ENCODE results near the gene CDC42EP4.
"Not testable (repeated sequence)": the region's sequence is repeated elsewhere in the genome, so short reads cannot be mapped to it uniquely, and the experiment has no call there.

CDC42EP4 gene

DNA sequence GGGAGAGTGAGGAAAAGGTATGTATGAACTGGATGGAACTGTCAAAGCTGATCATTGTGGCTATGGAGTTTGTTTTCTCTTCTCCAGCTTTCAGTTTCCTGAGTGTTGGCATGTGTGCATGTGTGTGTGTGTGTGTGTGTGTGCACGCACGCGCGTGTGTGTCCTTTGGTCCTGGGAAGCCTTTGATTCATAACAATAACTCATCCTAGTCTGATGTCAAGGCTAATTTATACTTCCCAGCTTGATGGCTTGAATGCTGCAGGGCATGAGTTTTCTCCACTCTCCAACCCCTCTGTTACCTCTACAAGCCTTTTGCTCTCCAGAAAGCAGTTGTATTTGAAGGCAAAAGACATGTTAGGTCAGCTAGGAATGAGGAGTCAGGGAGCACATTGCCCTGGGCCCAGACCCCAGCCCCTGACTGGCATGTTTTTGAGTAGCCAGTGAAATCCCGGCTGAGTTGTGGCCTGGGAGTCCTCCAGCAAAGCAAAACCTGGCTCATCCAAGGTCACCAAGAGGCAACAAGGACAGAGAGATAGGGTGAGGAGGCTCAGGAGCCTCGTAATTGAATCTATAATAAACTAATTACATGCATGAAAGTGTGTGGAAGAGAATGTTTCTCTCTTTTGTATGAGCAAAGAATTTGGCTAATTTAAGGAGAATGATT, 8.9 kb upstream of the CDC42EP4 start:
- no peak for DNase-seq (ENCODE audit: low read depth in 2 of 2)

DNA sequence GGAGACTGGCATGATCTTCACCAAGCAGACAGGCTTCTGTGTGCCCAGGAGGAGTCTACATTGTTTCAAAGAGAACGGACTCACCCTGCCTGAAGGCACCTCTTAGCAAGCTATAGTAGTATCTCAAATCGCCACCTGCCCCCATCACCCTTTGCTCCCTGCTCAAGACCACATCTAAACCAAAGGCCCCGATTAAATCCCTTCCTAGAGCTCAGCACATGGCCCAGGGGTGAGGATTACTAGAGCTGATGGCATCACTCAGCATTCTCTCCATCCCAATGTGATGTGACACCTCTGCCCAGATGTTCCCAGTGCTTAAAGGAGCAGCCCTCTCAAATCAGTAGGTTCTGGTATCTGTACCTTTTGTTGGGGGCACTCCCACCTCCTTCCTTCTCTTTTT, 8.0 kb upstream of the CDC42EP4 start:
- no peak for DNase-seq (ENCODE audit: low read depth in 2 of 2)

GRCh38 chr17:73318836-73319235, 7.0 kb upstream of the CDC42EP4 start:
- DNase-seq (ENCODE audit: low read depth in 2 of 2), result no peak

- no peak for DNase-seq (ENCODE audit: low read depth in 2 of 2)
These were observed 6.6 kb upstream of the CDC42EP4 start for GRCh38 chr17:73318427-73318813.

DNA sequence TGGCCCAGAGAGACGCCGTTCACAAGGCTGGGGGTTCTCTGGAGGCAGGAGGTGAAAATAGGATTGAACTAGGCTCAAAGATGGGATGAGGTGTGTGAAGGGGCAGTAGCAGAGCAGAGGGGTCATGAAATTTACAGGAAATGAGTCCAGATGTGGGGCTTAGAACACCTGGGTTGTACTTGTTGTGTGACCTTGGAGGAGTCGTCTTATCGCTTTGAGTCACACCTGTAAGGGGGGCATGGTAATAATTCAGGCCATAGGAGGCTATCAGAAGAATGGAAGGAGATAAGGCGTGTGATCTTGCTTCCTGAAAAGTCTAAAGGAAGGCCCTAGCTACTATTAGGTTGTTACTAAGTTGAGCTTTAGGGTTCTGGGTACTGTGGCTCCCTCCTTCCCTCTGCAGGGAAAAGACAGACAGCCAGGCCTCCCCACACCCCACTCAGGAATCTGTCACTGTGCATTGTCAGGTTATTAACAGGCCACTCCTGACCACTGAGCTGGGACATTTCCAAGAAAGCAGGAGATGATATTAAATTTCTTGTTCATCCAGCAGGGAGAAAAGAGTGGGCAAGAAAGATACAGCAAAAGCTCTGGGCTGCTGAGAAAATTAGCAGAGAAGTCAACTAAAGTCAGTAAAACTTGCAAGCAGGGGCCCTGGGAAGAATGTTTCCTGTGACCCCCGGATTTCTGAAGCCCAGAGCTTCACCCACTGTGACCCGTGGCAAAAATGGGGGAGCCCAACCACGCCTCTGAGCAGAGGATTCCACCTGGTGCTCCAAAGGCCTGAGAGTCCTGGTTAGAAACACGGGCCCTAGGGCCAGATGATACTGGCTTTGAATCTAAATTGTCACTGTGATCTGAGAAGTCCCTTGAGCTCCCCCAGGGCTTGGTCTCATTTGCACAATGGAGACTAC, 6.0 kb upstream of the CDC42EP4 start:
- no peak for DNase-seq (ENCODE audit: low read depth in 2 of 2)

GRCh38 chr17:73316919-73317505, 5.2 kb upstream of the CDC42EP4 start:
- no peak for DNase-seq (ENCODE audit: low read depth in 2 of 2)

GRCh38 chr17:73315471-73315870, 3.7 kb upstream of the CDC42EP4 start:
- DNase-seq (ENCODE audit: low read depth in 2 of 2), result no peak

GRCh38 chr17:73313526-73314127, 1.8 kb upstream of the CDC42EP4 start:
- no peak for DNase-seq (ENCODE audit: low read depth in 2 of 2)

GRCh38 chr17:73312887-73313286, 1.1 kb upstream of the CDC42EP4 start:
- DNase-seq (ENCODE audit: low read depth in 2 of 2), result not testable (repeated sequence)

DNA sequence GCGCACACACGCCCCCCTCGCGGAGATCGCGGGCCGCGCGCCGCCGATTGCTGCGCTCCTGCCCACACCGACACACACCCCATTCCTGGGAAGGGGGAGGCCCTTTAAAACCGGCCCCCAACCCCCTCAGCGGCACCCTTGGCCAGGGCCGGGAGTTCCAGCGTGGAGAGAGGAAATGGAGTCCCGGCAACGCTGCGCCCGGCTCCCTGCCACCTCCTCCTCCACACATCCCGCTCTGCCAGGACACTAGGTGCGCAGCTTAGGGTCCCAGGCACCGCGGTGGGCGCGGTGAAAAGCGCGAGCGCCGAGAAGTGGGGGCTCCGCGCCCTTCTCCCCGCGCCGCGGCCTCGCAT, 397 bp downstream of the CDC42EP4 start:
- no peak for DNase-seq (ENCODE audit: low read depth in 2 of 2)

DNA sequence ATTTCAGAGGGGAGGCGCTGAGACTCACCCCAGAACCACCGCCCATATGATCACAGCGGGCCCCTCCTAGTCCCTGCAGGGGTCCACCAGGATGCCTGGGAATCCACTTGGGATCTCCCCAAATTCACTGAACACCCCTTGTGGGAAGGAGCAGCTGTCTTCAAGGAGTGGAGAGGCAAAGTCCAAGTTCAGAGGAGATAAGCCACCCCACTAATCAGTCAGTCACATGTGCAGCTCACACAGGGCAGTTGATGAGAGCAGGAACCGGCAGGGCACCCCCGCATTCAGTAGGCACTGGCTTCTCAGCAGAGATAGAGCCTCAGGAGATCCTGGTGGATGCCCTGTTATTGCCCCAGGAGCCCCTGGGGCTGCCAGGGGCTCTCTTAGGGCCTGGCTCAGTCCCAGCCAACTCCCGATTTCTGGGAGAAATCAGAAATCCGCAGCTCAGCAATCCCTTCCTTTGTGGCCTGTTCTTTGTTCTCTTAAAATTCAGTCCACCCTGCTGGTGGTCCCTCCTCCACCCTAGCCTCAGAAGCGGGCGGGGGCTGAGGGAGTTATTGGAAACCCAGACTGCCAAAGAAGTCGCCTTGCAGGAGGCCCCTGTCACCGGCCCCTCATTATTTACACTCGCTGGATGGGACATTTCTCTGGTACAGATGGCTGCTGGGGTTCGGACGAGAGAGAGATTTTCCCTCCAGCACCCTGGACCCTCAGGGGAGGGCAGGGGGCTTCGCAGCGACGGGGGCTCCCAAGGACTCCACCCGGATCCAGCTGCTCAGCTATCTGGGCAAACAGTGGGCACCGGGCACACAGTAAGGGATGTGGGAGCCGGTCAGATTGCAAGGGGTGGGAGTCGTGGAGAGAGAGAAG, 1.8 kb downstream of the CDC42EP4 start:
- DNase-seq (ENCODE audit: low read depth in 2 of 2), result no peak

DNA sequence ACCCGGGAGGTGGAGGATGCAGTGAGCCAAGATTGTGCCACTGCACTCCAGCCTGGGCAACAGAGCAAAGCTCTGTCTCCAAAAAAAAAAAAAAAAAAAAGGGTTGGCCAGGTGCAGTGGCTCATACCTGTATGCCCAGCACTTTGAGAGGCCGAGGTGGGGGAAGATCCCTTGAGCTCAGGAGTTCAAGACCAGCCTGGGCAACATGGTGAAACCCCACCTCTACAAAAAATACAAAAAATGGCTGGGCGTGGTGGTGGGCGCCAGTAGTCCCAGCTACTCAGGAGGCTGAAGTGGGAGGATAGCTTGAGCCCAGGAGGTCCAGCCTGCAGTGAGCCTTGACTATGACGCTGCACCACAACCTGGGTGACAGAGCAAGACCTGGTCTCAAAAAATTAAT, 2.8 kb downstream of the CDC42EP4 start:
- DNase-seq (ENCODE audit: low read depth in 2 of 2), result not testable (repeated sequence)

DNA sequence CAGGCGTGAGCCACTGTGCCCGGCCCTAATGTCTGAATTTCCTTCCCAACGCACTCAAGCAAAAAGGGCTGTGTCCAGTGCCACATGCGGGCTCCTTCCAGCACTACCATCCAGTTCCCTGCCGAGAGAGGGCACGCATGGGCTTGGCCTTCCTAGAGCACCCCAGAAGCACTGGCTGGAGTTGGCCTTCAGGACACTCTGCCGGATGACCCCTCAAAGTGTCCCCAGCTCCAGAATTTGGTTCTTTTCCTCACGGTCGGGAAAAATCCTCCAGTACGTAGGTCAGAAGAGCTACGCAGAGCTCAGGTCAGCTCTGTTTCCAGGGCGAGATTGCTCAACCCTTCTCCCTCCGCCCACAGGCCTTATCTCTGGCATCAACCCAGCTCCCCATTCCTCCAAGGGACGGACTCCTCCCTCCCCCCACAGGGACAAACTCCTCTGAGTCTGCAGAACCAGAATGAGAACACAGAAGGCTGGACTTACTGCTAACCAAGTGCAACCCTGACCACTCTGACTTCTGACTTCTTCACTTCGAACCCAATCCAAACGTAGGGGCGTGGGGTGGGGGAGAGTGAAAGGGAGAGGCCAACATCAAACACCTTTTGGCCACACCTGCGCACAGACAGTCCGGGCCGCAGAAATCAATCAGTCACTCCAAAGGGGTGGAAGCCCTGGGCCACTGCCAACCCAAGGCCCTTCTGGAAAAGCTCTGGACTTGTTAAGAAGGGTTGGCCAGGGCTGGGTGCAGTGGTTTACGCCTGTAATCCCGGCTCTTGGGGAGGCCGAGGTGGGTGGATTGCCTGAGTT, 3.6 kb downstream of the CDC42EP4 start:
- no peak for DNase-seq (ENCODE audit: low read depth in 2 of 2)

- no peak for DNase-seq (ENCODE audit: low read depth in 2 of 2)
These were observed 4.7 kb downstream of the CDC42EP4 start for GRCh38 chr17:73307130-73307529.

- no peak for DNase-seq (ENCODE audit: low read depth in 2 of 2)
These were observed 5.7 kb downstream of the CDC42EP4 start for GRCh38 chr17:73305845-73306836.

DNA sequence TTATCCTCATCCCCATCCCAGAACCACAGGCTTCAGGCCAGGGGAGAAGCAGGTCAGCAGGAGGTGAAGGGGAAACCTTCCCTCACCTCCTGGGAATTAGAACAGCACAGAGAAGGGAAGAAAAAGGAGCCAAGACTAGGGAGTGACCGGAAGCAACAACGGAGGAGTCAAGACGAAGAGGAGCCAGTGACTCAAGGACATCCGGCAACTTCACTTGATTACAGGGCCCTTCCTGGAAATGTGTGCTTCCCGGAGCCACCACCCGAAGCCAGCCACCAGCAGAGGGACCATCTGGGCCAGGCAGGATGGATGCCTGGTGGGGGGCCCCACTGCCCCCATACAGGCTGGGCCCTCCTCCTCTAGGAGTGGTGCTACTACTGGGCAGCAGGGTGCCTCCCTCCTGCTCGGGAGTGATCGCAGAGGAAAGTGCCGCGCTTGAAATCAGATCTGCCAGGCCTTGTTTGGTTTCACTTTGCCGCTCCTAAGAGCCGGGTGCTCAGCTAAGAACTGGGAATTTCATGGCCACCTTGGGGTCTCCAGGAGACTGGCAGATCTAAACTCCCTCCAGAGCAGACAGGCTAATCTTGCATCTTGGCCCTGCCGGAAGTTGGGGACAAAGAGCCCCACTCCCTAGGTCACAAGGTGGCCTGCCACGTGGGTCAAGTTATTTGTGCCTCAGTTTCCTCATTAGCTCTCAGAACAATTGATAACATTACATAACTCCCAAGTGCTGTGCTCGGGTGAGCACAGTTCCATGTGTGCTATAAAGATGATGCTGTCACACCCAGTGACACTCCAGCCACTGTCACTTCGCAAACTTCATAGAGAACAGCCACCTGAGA, 6.6 kb downstream of the CDC42EP4 start:
- no peak for DNase-seq (ENCODE audit: low read depth in 2 of 2)

DNA sequence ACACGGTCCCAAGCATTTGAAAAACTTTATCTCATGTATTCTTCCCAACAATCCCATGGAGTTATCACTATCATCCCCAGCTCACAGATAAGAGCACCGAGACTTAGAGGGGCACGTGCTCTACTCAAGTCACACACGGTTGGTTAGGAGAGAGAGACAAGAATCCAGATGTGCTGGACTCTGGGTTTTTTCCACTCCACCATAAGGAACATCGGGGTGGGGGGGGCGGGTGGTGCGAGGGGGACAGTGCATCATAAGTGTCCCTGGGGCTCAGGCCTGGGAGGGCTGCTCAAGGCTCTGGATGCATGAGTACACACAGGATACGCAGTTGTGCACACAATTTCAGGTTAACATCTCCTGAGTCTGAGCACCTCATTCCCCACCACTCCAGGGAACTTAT, 7.4 kb downstream of the CDC42EP4 start:
- DNase-seq (ENCODE audit: low read depth in 2 of 2), result no peak

GRCh38 chr17:73302189-73302588, 9.6 kb downstream of the CDC42EP4 start:
- DNase-seq (ENCODE audit: low read depth in 2 of 2), result peak; percentile 93 to 94
